Vagina (tissue), 2 donors: ENCODE results near the gene HIC2. TPM values are rescaled to one million over a fixed set of nuclear protein-coding genes. Genes with fewer than 3 reads are reported as not detected.
"Not testable (repeated sequence)": the region's sequence is repeated elsewhere in the genome, so short reads cannot be mapped to it uniquely, and the experiment has no call there.

ENCODE experiments used
- DNase-seq, 2 donors: peaks; one replicate each; pipeline ENCODE4 v3.0.0-alpha.2; 2017; ENCODE audit errors: extremely low spot score in 2 of 2
- H3K27ac ChIP-seq: fragments of 200-600 bp; sonication (generic); one replicate; pipeline ENCODE4 v1.5.1; 2019
- H3K27me3 ChIP-seq: fragments of 200-600 bp; sonication (generic); one replicate; pipeline ENCODE4 v1.5.1; 2019
- H3K36me3 ChIP-seq, 2 donors: fragments of 200-600 bp; sonication (generic); one replicate each; pipeline ENCODE4 v1.5.1; 2017 to 2019
- H3K4me1 ChIP-seq: fragments of 200-600 bp; sonication (generic); one replicate; pipeline ENCODE4 v1.5.1; 2019
- H3K4me3 ChIP-seq, 2 donors: fragments of 200-600 bp; sonication (generic); 1 replicate in 1 of 2; 2 replicates in 1 of 2; pipeline ENCODE4 v1.5.1; 2016 to 2019
- H3K9me3 ChIP-seq: fragments of 200-600 bp; sonication (generic); one replicate; pipeline ENCODE4 v1.5.1; 2019
- POLR2A ChIP-seq, 2 donors: fragments of 450-650 bp; IDR thresholded peaks; one replicate each; pipeline ENCODE4 v1.6.1; 2017; ENCODE audit warnings: antibody characterized with exemption in 2 of 2, mild to moderate bottlenecking in 2 of 2, moderate library complexity in 2 of 2
- POLR2AphosphoS5 ChIP-seq, 2 donors: sonication (generic); formaldehyde crosslinking; IDR thresholded peaks; one replicate each; pipeline ENCODE4 v1.9.0; 2017; ENCODE audit warnings: antibody characterized with exemption in 2 of 2, mild to moderate bottlenecking in 2 of 2, low read depth in 1 of 2; ENCODE audit not compliant: insufficient read depth in 1 of 2
- intact Hi-C: fragments of 100-400 bp; cut with DNase I; formaldehyde crosslinking; loops from one replicate; pipeline ENCODE4 v1.15.1; 2023
- total RNA-seq: library from RNA; depleted of rRNA; stranded (reverse); fragments of >200 nt; gene quantifications from one replicate; pipeline ENCODE4 v1.2.3, GENCODE V29; 2016
- TF ChIP-seq, protein P1 (sequence below), 3 experiments: fragments of 450-650 bp in 2 of 3; fragments of 200-600 bp in 1 of 3; sonication (generic) in 1 of 3; IDR thresholded peaks; one replicate each; pipeline ENCODE4 v1.5.1; 2017 to 2019; ENCODE audit warnings: antibody characterized with exemption in 3 of 3, mild to moderate bottlenecking in 2 of 3, moderate library complexity in 2 of 3

HIC2 gene
- total RNA-seq, 1 donor from 2014 or later = 3.9 TPM

DNA sequence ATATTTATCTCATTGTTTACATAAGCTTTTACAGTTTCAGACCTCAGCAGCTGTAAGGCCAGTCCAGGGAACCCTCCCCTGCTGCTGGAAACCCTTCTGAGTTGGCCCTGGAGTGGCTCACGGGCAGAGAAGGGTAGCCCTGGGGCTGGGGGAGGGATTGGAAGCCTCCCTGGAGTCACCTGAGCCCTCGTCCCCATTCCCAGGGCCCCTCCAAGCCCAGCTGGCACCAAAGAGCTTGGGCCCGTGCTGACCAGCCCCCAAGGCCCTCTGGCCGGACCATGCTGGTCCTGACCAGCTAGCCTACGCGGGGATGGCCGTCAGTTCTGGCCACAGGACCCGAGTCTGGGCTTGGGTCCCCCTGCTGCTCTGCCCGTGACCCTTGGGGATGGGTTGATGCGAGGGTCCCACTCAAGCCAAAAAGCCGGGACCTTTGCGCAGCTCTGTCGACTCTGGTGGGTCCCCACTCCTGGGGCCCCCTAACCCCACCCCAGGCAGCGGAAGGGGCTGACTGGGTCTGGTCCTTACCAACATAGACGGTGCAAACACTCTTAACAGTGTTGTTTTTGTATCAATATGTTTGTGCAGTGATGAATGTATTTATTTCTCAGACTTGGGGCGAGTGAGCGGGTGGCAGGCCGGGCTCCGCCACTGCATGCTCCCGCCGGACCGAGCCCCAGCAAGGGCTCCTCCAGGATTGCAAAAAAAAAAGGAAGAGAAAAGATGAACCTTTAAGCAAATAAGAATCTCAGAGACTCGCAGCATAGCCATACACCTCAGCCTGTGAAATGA lies 32.6 kb downstream of the HIC2 start:
- TF ChIP-seq POLR2A (IDR thresholded peaks at IDR 0.05) (no peak), POLR2AphosphoS5 (IDR thresholded peaks at IDR 0.05; ENCODE audit: insufficient read depth in 1 of 2, low read depth in 1 of 2) (no peak)
- TF ChIP-seq, protein P1, sequence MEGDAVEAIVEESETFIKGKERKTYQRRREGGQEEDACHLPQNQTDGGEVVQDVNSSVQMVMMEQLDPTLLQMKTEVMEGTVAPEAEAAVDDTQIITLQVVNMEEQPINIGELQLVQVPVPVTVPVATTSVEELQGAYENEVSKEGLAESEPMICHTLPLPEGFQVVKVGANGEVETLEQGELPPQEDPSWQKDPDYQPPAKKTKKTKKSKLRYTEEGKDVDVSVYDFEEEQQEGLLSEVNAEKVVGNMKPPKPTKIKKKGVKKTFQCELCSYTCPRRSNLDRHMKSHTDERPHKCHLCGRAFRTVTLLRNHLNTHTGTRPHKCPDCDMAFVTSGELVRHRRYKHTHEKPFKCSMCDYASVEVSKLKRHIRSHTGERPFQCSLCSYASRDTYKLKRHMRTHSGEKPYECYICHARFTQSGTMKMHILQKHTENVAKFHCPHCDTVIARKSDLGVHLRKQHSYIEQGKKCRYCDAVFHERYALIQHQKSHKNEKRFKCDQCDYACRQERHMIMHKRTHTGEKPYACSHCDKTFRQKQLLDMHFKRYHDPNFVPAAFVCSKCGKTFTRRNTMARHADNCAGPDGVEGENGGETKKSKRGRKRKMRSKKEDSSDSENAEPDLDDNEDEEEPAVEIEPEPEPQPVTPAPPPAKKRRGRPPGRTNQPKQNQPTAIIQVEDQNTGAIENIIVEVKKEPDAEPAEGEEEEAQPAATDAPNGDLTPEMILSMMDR (IDR thresholded peaks at IDR 0.05) = no peak
- intact Hi-C loops = no loop called here
- H3K27ac ChIP-seq = no peak overlapping the region
- DNase-seq = no peak
- no peaks in the 10 kb centered on the region for H3K4me1 ChIP-seq
- H3K4me3 ChIP-seq = no peak overlapping the region
- peaks cover 0 to 25% of the 10 kb centered on the region in 2 donors for H3K36me3 ChIP-seq
- H3K9me3 ChIP-seq = no peaks in the 10 kb centered on the region
- no peaks in the 10 kb centered on the region for H3K27me3 ChIP-seq

- intact Hi-C loops = no loop called here
- peaks cover 0 to 19% of the 10 kb centered on the region in 2 donors for H3K36me3 ChIP-seq
- no peak overlapping the region for H3K27ac ChIP-seq
- no peaks in the 10 kb centered on the region for H3K27me3 ChIP-seq
- TF ChIP-seq POLR2AphosphoS5 (IDR thresholded peaks at IDR 0.05; ENCODE audit: insufficient read depth in 1 of 2, low read depth in 1 of 2) (no peak), POLR2A (IDR thresholded peaks at IDR 0.05) (no peak)
- TF ChIP-seq, protein P1 (IDR thresholded peaks at IDR 0.05) = no peak
- no peak overlapping the region for H3K4me3 ChIP-seq
- DNase-seq = no peak
- no peaks in the 10 kb centered on the region for H3K4me1 ChIP-seq
- H3K9me3 ChIP-seq = no peaks in the 10 kb centered on the region
These were observed 33.2 kb downstream of the HIC2 start for GRCh38 chr22:21450320-21450831.

GRCh38 chr22:21450858-21451353 lies 33.7 kb downstream of the HIC2 start:
- Histone ChIP-seq H3K27me3 (no peaks in the 10 kb centered on the region), H3K27ac (no peak overlapping the region), H3K4me3 (no peak overlapping the region), H3K4me1 (no peaks in the 10 kb centered on the region), H3K9me3 (no peaks in the 10 kb centered on the region), H3K36me3 (peaks cover 0 to 13% of the 10 kb centered on the region in 2 donors)
- TF ChIP-seq, protein P1 (IDR thresholded peaks at IDR 0.05) = no peak
- TF ChIP-seq POLR2AphosphoS5 (IDR thresholded peaks at IDR 0.05; ENCODE audit: insufficient read depth in 1 of 2, low read depth in 1 of 2) (no peak), POLR2A (IDR thresholded peaks at IDR 0.05) (no peak)
- intact Hi-C loops = no loop called here
- no peak for DNase-seq

DNA sequence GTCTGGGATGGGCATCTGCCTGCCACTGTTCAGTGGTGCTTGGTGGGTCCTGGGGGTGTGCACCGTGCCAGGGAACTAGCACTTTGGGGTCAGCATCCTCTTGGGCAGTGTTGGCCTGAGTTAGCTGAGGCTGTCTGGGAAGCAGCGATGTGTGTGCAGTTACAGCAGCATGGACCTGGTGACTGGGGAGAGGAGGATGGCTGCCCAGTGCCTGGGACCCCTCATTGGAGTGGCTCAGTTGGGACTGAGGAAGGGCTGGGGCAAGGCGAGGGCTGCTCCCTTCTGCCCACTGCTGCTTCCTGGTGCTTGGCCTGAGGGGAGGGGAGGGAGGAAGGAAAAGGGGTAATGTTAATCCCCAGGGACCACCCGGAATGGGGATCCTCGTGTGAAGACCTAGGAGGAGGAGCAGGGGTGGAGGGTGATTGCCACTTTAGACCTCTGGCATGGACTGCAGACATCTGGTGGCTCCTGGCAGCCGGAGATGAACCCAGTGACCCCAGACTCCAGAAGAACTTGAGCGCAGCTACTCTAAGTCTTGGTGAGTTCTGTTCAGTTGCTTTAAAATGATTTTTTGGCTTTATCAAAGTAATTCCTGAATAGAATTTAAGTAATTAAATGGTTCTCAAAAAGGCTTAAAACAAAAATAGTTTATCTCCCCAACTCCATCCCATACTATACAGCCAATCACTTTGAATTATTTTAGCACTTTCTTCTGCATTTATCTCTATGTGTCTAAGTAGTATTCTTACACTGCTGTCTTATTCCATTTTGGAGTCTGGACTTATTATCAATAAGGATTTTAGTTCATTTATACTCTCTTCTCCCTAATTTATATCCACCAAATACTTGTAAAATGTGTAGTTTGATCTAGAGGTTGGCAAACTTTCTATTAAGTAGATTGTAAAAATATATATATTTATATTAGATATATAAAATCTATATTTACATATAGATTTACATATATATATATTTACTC lies 34.7 kb downstream of the HIC2 start:
- no peak for DNase-seq
- TF ChIP-seq, protein P1 (IDR thresholded peaks at IDR 0.05) = no peak
- no peak for TF ChIP-seq POLR2A (IDR thresholded peaks at IDR 0.05)
- no peak for TF ChIP-seq POLR2AphosphoS5 (IDR thresholded peaks at IDR 0.05; ENCODE audit: insufficient read depth in 1 of 2, low read depth in 1 of 2)
- H3K4me3 ChIP-seq = no peak overlapping the region
- H3K9me3 ChIP-seq = no peaks in the 10 kb centered on the region
- H3K27me3 ChIP-seq = no peaks in the 10 kb centered on the region
- no peaks in the 10 kb centered on the region for H3K4me1 ChIP-seq
- no peak overlapping the region for H3K27ac ChIP-seq
- intact Hi-C loops = no loop called here
- H3K36me3 ChIP-seq = peaks cover 0 to 5% of the 10 kb centered on the region in 2 donors

GRCh38 chr22:21452666-21453065 lies 35.5 kb downstream of the HIC2 start:
- H3K9me3 ChIP-seq, H3K27me3 ChIP-seq, H3K4me3 ChIP-seq, H3K4me1 ChIP-seq, H3K36me3 ChIP-seq, H3K27ac ChIP-seq, intact Hi-C loops, DNase-seq: not testable (repeated sequence)

GRCh38 chr22:21454998-21455333 lies 37.8 kb downstream of the HIC2 start:
- H3K4me1 ChIP-seq, H3K27ac ChIP-seq, intact Hi-C loops, DNase-seq, H3K36me3 ChIP-seq, H3K9me3 ChIP-seq, H3K4me3 ChIP-seq, H3K27me3 ChIP-seq: not testable (repeated sequence)
